Measurements from ENCODE around the gene RXFP3. TPM values are rescaled to one million over a fixed set of nuclear protein-coding genes. Genes with fewer than 3 reads are reported as not detected.

RXFP3 gene
- total RNA-seq, 1 donor from 2014 or later: not detected

DNA sequence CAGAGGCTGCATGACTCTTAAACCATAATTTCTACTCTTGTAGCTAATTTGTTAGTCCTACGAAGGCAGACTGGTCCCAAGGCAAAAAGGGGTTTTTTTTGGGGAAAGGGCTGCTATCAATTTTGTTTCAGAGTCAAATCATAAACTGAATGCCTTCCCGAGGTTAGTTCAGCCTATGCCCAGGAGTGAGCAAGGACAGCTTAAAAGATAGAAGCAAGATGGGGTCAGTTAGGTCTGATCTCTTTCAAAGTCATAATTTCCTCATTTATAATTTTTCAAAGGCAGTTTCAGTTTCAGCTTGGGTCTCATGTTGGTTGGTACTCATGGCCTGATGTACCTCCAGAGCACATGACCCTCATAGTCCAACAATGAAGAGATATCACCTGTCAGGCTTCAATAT lies 7.9 kb upstream of the RXFP3 start:
- H3K4me1 Mint-ChIP-seq (ENCODE audit: low read depth): peaks cover 9% of the 10 kb centered on the region
- no peaks in the 10 kb centered on the region for H3K36me3 Mint-ChIP-seq (ENCODE audit: insufficient read depth)
- H3K9me3 Mint-ChIP-seq (ENCODE audit: low read depth): no peaks in the 10 kb centered on the region
- no peaks in the 10 kb centered on the region for H3K27me3 Mint-ChIP-seq
- TF ChIP-seq, protein P1, sequence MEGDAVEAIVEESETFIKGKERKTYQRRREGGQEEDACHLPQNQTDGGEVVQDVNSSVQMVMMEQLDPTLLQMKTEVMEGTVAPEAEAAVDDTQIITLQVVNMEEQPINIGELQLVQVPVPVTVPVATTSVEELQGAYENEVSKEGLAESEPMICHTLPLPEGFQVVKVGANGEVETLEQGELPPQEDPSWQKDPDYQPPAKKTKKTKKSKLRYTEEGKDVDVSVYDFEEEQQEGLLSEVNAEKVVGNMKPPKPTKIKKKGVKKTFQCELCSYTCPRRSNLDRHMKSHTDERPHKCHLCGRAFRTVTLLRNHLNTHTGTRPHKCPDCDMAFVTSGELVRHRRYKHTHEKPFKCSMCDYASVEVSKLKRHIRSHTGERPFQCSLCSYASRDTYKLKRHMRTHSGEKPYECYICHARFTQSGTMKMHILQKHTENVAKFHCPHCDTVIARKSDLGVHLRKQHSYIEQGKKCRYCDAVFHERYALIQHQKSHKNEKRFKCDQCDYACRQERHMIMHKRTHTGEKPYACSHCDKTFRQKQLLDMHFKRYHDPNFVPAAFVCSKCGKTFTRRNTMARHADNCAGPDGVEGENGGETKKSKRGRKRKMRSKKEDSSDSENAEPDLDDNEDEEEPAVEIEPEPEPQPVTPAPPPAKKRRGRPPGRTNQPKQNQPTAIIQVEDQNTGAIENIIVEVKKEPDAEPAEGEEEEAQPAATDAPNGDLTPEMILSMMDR (IDR thresholded peaks at IDR 0.05; ENCODE audit: unreplicated experiment): no peak
- H3K27ac Mint-ChIP-seq: no peak overlapping the region
- no peak overlapping the region for H3K4me3 Mint-ChIP-seq (ENCODE audit: low read depth)
- no peak for DNase-seq (ENCODE audit: low spot score, unreplicated experiment)

DNA sequence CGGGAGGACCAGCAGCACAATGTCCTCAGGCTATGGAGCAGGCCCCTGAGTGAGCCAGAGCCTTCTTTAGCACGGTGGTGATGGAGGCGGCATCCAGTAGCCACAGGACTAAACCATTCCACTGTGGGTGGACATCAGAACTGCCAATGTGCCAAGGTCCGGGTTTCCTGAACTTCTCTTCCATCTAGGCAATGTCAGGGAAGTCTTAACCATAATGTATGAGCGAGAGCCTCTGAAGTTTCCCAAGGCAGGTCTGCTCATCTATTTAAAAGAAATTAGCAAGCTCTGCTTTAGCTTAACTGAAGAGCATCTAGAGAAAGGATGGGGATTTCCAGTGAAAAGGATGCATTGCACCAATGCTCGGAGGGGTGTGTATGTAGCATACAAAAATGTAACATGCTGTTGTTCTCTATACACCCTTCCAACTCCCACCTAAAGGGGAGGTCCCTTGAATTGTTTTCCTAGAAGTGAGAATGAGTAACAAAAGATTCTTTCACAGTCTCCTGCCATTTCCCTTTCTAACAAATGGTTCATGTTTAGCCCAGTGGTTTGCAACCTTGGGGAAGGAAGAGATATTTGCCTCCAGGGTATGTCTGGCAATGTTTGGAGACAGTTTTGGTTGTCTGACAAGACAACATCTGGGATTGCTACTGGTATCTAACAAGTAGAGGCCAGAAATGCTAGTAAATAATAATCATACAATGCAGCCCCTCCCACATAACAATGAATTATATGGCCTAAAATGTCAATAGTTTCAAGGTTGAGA lies 6.1 kb upstream of the RXFP3 start:
- no peak overlapping the region for H3K4me3 Mint-ChIP-seq (ENCODE audit: low read depth)
- H3K36me3 Mint-ChIP-seq (ENCODE audit: insufficient read depth): no peaks in the 10 kb centered on the region
- DNase-seq (ENCODE audit: low spot score, unreplicated experiment): no peak
- no peaks in the 10 kb centered on the region for H3K27me3 Mint-ChIP-seq
- peaks cover 9% of the 10 kb centered on the region for H3K4me1 Mint-ChIP-seq (ENCODE audit: low read depth)
- H3K27ac Mint-ChIP-seq: no peak overlapping the region
- TF ChIP-seq, protein P1 (IDR thresholded peaks at IDR 0.05; ENCODE audit: unreplicated experiment): no peak
- H3K9me3 Mint-ChIP-seq (ENCODE audit: low read depth): no peaks in the 10 kb centered on the region

DNA sequence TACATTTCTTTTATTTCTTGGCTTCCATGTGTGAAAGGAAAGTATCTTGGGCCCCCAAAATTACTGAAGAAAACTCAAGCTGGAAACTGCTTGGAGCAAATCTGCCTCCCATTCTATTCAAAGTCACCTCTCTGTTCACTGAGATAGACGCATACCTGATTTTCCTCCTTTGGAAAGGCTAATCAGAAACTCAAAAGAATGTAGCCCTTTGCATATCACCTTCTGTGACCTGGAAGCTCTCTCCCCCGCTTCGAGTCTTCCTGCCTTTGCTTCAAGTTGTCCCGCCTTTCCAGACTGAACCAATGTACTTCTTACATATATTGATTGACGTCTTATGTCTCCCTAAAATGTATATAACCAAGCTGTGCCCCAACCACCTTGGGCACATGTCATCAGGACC lies 5.0 kb upstream of the RXFP3 start:
- Mint-ChIP-seq H3K27me3 (peaks cover 8% of the 10 kb centered on the region), H3K4me1 (ENCODE audit: low read depth) (peaks cover 9% of the 10 kb centered on the region), H3K27ac (no peak overlapping the region), H3K36me3 (ENCODE audit: insufficient read depth) (no peaks in the 10 kb centered on the region), H3K4me3 (ENCODE audit: low read depth) (no peak overlapping the region), H3K9me3 (ENCODE audit: low read depth) (no peaks in the 10 kb centered on the region)
- TF ChIP-seq, protein P1 (IDR thresholded peaks at IDR 0.05; ENCODE audit: unreplicated experiment): no peak
- DNase-seq (ENCODE audit: low spot score, unreplicated experiment): no peak

DNA sequence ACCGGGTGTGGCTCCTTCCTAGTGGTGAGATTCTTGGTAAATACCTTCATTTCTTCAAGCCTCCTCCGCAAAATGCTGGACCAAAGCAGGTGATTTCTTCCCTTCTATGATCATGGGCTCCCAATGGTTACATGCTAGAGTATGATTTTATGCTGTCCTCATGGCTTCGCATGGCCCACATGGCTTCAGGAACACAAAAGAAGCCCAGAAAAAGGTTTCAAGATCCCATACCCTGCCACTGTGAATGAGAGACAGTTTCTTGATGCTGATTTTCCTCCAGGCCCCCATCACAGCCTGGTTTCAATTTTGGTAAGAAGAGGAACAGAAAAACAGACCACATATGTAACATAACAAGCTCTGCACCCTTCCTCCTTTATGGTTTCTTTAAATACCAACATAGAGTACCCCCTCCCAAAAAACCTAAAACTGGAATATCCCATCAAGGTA lies 2.4 kb upstream of the RXFP3 start:
- peaks cover 2% of the 10 kb centered on the region for H3K4me1 Mint-ChIP-seq (ENCODE audit: low read depth)
- H3K27me3 Mint-ChIP-seq: peaks cover 25% of the 10 kb centered on the region
- no peaks in the 10 kb centered on the region for H3K36me3 Mint-ChIP-seq (ENCODE audit: insufficient read depth)
- TF ChIP-seq, protein P1 (IDR thresholded peaks at IDR 0.05; ENCODE audit: unreplicated experiment): no peak
- H3K4me3 Mint-ChIP-seq (ENCODE audit: low read depth): no peak overlapping the region
- no peak overlapping the region for H3K27ac Mint-ChIP-seq
- DNase-seq (ENCODE audit: low spot score, unreplicated experiment): no peak
- no peaks in the 10 kb centered on the region for H3K9me3 Mint-ChIP-seq (ENCODE audit: low read depth)

DNA sequence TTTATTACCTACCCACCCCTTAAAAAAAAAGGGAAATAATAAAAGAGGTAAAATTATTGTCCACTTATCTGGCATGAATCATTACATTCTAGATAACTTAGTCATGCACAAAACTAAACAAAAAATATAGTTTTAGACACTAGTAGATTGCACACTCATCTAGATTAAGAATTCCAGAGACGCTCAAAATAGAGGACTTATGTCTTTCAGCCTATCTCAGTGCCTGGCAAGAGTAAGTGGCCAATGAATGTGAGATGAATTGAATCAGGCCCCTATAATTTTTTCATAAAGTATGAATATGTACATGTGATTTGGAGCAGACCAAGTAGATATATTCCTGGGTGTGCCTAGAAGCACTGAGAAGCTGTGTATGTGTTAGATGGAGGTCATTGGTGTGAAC lies 2.0 kb upstream of the RXFP3 start:
- TF ChIP-seq, protein P1 (IDR thresholded peaks at IDR 0.05; ENCODE audit: unreplicated experiment): no peak
- no peak overlapping the region for H3K4me3 Mint-ChIP-seq (ENCODE audit: low read depth)
- H3K4me1 Mint-ChIP-seq (ENCODE audit: low read depth): peaks cover 2% of the 10 kb centered on the region
- H3K36me3 Mint-ChIP-seq (ENCODE audit: insufficient read depth): no peaks in the 10 kb centered on the region
- H3K27ac Mint-ChIP-seq: no peak overlapping the region
- H3K9me3 Mint-ChIP-seq (ENCODE audit: low read depth): no peaks in the 10 kb centered on the region
- peaks cover 26% of the 10 kb centered on the region for H3K27me3 Mint-ChIP-seq
- no peak for DNase-seq (ENCODE audit: low spot score, unreplicated experiment)
